RWPE1 (cell line): ENCODE data around the gene ARL6IP4.
A peak's percentile ranks its signal among the peaks of the same experiment; 100 is the strongest.
"Not testable (repeated sequence)": the region's sequence is repeated elsewhere in the genome, so short reads cannot be mapped to it uniquely, and the experiment has no call there.

Source experiments
- CTCF ChIA-PET: fragments of 350-600 bp; sonication (Branson Sonifier 250); formaldehyde crosslinking; extraction: SDS; loops from one replicate; lab custom pipeline; 2021; lab: Yijun Ruan, JAX
- POLR2A ChIA-PET: fragments of 400-600 bp; formaldehyde crosslinking; extraction: SDS; loops from one replicate; lab custom pipeline; 2020; ENCODE audit warnings: antibody characterized with exemption; ENCODE audit not compliant: low non-redundant PET; lab: Yijun Ruan, JAX
- DNase-seq: peaks from one replicate; pipeline ENCODE4 v3.0.0; 2012; ENCODE audit warnings: low spot score
- H3K27ac ChIP-seq: fragments of 450-650 bp; 2 replicates; pipeline ENCODE4 v1.5.1; 2017
- TF ChIP-seq, protein P1 (sequence below): fragments of 450-650 bp; conservative IDR thresholded peaks from 2 replicates; pipeline ENCODE4 v1.5.1; 2017; ENCODE audit warnings: low read depth, mild to moderate bottlenecking

The ARL6IP4 gene

DNA sequence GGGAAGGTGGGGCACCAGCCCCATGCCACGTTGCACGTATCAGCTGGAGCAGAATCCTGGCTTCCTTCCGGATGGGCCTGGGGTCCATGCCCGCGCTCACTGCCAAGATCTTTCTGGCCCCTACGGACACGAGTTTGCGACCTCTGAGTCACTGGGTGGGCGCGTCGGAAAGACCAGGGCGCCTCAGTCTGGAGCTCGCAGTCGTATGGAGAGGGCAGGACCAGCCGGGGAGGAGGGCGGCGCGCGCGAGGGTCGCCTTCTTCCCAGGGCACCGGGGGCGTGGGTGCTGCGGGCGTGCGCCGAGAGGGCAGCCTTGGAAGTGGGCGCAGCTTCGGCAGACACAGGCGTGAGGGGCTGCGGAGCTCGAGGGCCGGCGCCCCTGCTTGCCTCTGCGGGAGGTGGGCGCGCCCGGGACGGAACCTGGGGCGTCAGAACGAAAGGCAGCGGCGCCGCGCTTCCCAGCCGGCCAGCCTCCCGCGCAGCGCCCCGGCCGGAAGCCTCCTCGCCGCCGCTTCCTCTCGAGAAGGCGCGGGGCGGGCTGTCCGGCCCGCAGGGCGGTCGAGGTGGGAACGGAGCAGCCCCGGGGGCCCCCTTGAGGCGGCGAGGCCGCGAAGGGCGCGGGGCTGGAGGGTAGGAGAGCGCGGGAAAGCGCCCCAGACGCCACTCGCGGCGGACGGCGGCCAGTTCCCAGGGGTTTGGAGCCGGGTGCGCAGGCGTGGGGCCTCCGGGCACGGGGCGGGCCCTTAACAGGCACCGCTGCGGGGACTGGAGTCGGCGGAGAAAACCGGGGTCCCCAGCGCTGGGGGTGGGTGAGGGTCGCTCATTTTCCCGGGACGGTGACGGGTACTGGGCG is at the start of gene ARL6IP4:
ARL6IP4 (plus strand) TSS at position 499 of the 853 bp plus-strand sequence. CDS start 459 bp downstream, outside the sequence.
- CTCF ChIA-PET: interaction anchor here (0.6 to 0.7 kb wide), 3 partner anchors 11 to 376 kb away, joined by 3 to 4 read pairs (median 3); no protein-coding TSS in a partner anchor
- POLR2A ChIA-PET: interaction anchor here (0.5 kb wide), 1 partner anchor 106 kb away, joined by 4 read pairs; no protein-coding TSS in a partner anchor

DNA sequence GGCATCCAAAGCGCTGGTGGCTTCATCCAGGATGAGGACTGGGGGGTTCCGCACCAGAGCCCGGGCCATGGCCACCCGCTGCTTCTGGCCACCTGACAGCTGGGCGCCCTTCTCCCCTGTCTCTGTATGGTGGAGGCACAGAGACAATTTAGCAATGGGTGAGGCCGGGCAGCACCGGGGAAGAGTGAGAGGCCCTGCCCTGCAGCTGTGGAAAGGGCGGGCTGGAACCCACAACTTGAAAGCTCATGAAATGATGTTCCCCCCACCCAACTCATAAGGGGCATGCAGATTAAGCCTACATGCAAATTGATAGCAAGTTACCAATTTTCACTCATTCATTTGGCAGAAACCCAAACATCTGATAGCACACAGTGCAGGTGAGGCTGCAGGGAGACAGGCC is 48.3 kb upstream of the ARL6IP4 start:
- DNase-seq: no peak
- ChIA-PET CTCF (interaction anchor here (0.6 kb wide), 1 partner anchor 72 kb away, joined by 7 read pairs; no protein-coding TSS in a partner anchor), POLR2A (no interaction called here)
- 0 out of 2 replicates have a peak overlapping the region, but pooled peaks have one; percentile 6 for H3K27ac ChIP-seq
- TF ChIP-seq, protein P1, sequence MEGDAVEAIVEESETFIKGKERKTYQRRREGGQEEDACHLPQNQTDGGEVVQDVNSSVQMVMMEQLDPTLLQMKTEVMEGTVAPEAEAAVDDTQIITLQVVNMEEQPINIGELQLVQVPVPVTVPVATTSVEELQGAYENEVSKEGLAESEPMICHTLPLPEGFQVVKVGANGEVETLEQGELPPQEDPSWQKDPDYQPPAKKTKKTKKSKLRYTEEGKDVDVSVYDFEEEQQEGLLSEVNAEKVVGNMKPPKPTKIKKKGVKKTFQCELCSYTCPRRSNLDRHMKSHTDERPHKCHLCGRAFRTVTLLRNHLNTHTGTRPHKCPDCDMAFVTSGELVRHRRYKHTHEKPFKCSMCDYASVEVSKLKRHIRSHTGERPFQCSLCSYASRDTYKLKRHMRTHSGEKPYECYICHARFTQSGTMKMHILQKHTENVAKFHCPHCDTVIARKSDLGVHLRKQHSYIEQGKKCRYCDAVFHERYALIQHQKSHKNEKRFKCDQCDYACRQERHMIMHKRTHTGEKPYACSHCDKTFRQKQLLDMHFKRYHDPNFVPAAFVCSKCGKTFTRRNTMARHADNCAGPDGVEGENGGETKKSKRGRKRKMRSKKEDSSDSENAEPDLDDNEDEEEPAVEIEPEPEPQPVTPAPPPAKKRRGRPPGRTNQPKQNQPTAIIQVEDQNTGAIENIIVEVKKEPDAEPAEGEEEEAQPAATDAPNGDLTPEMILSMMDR: no peak

More for the DNA sequence above, at the start of gene ARL6IP4:
- TF ChIP-seq, protein P1: no peak
- peak within 1 kb of the TSS; percentile 97 for H3K27ac ChIP-seq
- peak; percentile 74 for DNase-seq

DNA sequence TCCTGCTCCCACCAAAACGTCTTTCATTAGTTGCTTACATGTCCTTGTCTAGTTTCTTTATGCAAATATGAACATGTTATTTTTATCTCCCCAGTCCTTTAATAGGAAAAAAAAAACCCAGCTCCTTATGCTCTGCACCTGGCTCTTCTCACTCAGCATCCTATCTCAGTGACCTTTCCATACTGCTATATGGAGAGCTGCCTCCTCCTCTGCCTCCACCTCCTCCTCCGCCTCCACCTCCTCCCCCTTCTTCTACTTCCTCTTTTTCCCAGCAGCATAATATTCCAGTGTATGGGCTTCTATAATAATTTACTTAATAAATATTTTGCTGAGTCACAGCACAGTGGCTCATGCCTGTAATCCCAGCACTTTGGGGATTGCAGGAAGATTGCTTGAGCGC is 45.8 kb upstream of the ARL6IP4 start:
- peak overlapping the region; percentile 17; the same call in 1 of the 2 replicates for H3K27ac ChIP-seq
- TF ChIP-seq, protein P1: no peak
- DNase-seq: no peak
- CTCF ChIA-PET: no interaction called here
- POLR2A ChIA-PET: no interaction called here

DNA sequence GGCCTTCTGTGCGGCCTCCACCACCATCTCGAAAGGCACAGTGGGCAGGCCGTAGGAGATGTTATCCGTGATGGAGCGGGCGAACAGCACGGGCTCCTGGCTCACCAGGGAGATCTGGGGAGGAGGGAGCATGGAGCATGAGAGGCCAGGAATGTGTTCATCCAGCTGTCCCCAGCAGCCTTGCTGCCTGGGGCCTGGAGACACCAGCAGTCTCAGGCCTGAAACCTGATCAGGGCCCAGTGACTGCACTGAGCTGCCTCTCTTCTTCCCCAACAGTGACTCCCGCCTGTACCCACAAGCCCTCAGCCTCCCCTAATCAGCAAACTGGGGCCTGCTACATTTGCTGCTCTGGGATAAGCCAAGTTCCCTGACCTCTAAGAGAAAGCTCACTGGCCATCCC is 45.2 kb upstream of the ARL6IP4 start:
- TF ChIP-seq, protein P1: no peak
- ChIA-PET CTCF (interaction anchor here (0.7 kb wide), 1 partner anchor 11 kb away, joined by 4 read pairs; no protein-coding TSS in a partner anchor), POLR2A (no interaction called here)
- DNase-seq: no peak
- peak overlapping the region; percentile 17 for H3K27ac ChIP-seq

DNA sequence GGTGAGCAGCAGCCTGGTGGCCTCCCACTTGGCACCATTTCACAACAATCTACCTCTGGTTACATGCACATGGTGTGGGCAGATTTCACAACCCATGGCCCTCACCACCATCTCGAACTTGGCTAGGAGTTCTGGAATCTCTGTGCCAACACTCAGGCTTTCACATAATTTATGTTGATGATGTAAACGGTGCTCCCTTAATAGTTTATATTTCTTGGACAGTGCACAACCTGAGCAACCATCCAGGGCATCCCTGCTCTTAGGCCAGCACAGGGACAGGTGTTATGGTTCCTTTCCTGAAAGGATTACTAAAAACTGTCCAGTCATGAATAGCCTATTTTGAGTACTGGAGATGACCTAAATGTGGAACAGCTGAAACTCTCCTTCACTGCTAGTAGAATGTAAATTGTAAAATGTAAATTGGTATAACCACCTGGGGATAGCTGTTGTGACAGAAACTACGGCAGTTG is 42.8 kb upstream of the ARL6IP4 start:
- CTCF ChIA-PET: no interaction called here
- TF ChIP-seq, protein P1: no peak
- DNase-seq: no peak

DNA sequence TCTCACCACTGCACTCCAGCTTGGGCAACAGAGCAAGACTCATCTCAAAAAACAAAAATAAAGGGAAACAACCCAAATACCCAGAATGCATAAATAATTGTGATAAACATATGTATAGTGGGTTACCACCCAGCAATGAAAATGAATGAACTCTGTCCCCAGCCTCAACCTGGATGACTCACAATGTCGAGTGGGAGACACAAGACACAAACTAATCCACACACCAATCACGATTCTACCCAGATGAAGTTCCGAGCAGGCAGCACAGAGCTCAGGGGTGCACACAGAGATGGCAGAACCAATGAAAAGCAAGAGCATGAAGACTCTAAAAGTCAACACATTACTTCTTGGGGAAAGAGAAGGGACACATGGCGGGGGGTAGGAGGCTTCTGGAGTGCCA is 41.4 kb upstream of the ARL6IP4 start:
- TF ChIP-seq, protein P1: no peak
- POLR2A ChIA-PET: no interaction called here
- H3K27ac ChIP-seq: no peak overlapping the region
- CTCF ChIA-PET: interaction anchor here (0.8 kb wide), 1 partner anchor 36 kb away, joined by 3 read pairs; the partner anchor contains the start of gene OGFOD2
- no peak for DNase-seq

More for the DNA sequence above, 42.8 kb upstream of the ARL6IP4 start:
- POLR2A ChIA-PET: no interaction called here
- peak overlapping the region; percentile 41; the same call in 1 of the 2 replicates for H3K27ac ChIP-seq

DNA sequence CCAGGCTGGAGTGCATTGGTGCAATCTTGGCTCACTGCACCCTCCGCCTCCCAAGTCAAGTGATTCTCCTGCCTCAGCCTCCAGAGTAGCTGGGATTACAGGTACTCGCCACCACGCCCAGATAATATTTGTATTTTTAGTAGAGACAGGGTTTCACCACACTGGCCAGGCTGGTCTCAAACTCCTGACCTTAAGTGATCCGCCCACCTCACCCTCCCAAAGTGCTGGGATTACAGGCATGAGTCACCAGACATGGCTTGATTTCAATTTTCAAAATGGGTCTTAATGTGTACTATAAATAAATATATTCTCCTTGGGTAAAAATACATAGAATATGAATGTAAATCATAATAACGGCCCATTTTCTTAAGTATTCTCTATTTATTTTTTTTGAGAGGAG is 39.1 kb upstream of the ARL6IP4 start:
- CTCF ChIA-PET: interaction anchor here (1.6 kb wide), 1 partner anchor 73 kb away, joined by 6 read pairs; no protein-coding TSS in a partner anchor
- DNase-seq, POLR2A ChIA-PET: not testable (repeated sequence)
- H3K27ac ChIP-seq: peak overlapping the region; percentile 99
